ENCODE results near the gene PROCA1. TPM values are rescaled to one million over a fixed set of nuclear protein-coding genes. Genes with fewer than 3 reads are reported as not detected.

The PROCA1 gene
- total and polyA plus RNA-seq, 2 of the 13 experiments (the other 11 are each of a cell fraction or from before 2014, with no cell fraction given), result 0.73 to 1.5 TPM

GRCh38 chr17:28728364-28729200 lies 16.9 kb upstream of the PROCA1 start, which contains the start of gene NEK8 (continued):
- TF ChIP-seq ARID2 (CRISPR knock-in tag; IDR thresholded peaks at IDR 0.05; ENCODE audit: borderline replicate concordance) (peak; percentile 33; the same call in 1 of the 2 replicates), HNF4A (CRISPR knock-in tag; IDR thresholded peaks at IDR 0.05) (no peak; the same call in 1 of the 2 replicates), ZNF205 (CRISPR knock-in tag; IDR thresholded peaks at IDR 0.05) (no peak), ZNF326 (CRISPR knock-in tag; IDR thresholded peaks at IDR 0.05; ENCODE audit: borderline replicate concordance) (0 out of 2 replicates have a peak, but pooled peaks have one; percentile 41), GMEB2 (CRISPR knock-in tag; IDR thresholded peaks at IDR 0.05; ENCODE audit: low read depth) (no peak), PHF8 (CRISPR knock-in tag; IDR thresholded peaks at IDR 0.05) (peak; percentile 84), ZNF512 (CRISPR knock-in tag; IDR thresholded peaks at IDR 0.05) (no peak), DPF2 (CRISPR knock-in tag; IDR thresholded peaks at IDR 0.05; ENCODE audit: borderline replicate concordance, low read depth) (no peak), ZSCAN5A (CRISPR knock-in tag; IDR thresholded peaks at IDR 0.05; ENCODE audit: borderline replicate concordance) (0 out of 2 replicates have a peak, but pooled peaks have one; percentile 34), RAD21 (CRISPR knock-in tag; IDR thresholded peaks at IDR 0.05) (no peak; the same call in 1 of the 2 replicates), ZNF142 (CRISPR knock-in tag; IDR thresholded peaks at IDR 0.05) (no peak), TFAP4 (IDR thresholded peaks at IDR 0.05; ENCODE audit: borderline replicate concordance, low read depth) (no peak), HOXA7 (CRISPR knock-in tag; IDR thresholded peaks at IDR 0.05) (no peak), ZFP62 (CRISPR knock-in tag; IDR thresholded peaks at IDR 0.05) (0 out of 2 replicates have a peak, but pooled peaks have one; percentile 5), ZNF124 (CRISPR knock-in tag; IDR thresholded peaks at IDR 0.05) (no peak), HDAC1 (CRISPR knock-in tag; IDR thresholded peaks at IDR 0.05) (peak; percentile 59; the same call in 1 of the 2 replicates)

All from HepG2 (cell line).